ENCODE data around the gene DAP.

The DAP gene

GRCh38 chr5:10649666-10650380 lies 111.2 kb downstream of the DAP start:
- TF ChIP-seq, protein P1, sequence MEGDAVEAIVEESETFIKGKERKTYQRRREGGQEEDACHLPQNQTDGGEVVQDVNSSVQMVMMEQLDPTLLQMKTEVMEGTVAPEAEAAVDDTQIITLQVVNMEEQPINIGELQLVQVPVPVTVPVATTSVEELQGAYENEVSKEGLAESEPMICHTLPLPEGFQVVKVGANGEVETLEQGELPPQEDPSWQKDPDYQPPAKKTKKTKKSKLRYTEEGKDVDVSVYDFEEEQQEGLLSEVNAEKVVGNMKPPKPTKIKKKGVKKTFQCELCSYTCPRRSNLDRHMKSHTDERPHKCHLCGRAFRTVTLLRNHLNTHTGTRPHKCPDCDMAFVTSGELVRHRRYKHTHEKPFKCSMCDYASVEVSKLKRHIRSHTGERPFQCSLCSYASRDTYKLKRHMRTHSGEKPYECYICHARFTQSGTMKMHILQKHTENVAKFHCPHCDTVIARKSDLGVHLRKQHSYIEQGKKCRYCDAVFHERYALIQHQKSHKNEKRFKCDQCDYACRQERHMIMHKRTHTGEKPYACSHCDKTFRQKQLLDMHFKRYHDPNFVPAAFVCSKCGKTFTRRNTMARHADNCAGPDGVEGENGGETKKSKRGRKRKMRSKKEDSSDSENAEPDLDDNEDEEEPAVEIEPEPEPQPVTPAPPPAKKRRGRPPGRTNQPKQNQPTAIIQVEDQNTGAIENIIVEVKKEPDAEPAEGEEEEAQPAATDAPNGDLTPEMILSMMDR (IDR thresholded peaks at IDR 0.05; ENCODE audit: low read length, missing control alignments), result no peak
- peak; percentile 41 for DNase-seq (ENCODE audit: low read depth)
- H3K4me3 ChIP-seq (replicated peaks; ENCODE audit: low read depth, low read length), result no peak overlapping the region

DNA sequence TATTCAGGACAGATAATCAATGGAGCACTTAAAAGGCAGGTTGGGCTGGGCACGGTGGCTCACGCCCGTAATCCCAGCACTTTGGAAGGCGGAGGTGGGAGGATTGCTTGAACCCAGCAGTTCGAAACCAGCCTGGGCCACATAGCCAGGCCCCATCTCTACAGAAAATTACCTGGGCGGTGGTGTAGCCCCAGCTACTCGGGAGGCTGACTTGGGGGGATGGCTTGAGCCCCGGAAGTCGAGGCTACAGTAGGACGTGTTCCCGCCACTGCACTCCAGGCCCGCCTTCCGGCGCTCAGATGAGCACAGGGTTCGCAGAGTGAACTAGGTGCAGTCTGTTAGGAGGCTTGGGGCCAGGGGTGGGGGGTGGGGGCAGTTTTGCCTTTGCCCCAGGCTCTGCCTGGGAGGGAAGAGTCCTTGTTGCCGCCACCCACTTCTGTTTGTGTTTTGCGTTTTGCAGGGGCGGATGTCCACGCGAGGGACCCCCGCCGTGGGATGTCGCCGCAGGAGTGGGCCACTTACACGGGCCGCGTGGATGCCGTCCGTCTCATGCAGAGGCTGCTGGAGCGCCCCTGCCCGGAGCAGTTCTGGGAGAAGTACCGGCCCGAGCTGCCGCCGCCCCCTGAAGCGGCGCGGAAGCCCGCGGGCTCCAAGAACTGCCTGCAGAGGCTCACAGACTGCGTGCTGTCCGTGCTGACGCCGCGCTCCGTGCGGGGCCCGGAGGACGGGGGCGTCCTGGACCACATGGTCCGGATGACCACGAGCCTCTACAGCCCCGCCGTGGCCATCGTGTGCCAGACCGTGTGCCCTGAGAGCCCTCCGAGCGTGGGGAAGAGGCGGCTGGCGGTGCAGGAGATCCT lies 112.0 kb downstream of the DAP start:
- TF ChIP-seq, protein P1 (IDR thresholded peaks at IDR 0.05; ENCODE audit: low read length, missing control alignments), result no peak
- H3K4me3 ChIP-seq (replicated peaks; ENCODE audit: low read depth, low read length), result no peak overlapping the region
- no peak for DNase-seq (ENCODE audit: low read depth)

GRCh38 chr5:10647640-10648039 lies 113.4 kb downstream of the DAP start:
- TF ChIP-seq, protein P1 (IDR thresholded peaks at IDR 0.05; ENCODE audit: low read length, missing control alignments), result no peak
- no peak overlapping the region for H3K4me3 ChIP-seq (replicated peaks; ENCODE audit: low read depth, low read length)
- DNase-seq (ENCODE audit: low read depth), result no peak

DNA sequence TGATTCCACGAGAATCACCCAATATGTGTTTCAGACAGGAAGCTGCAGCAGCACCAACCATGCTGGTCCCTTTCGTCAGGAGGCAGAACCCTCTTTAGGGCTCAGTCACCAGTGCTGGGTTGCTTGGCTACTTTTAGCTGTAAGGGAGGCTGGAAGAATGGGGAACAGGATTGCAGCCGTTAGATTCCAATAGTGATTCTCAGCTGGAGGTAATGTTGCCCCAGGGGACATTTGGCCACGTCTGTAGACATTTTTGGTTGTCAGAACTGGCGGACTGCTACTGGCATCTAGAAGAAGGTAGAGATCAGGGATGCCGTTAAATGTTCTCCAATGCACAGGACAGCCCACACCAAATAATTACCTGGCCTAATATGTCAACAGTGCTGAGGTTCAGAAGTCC lies 115.4 kb downstream of the DAP start:
- DNase-seq (ENCODE audit: low read depth), result no peak
- TF ChIP-seq, protein P1 (IDR thresholded peaks at IDR 0.05; ENCODE audit: low read length, missing control alignments), result no peak
- H3K4me3 ChIP-seq (replicated peaks; ENCODE audit: low read depth, low read length), result no peak overlapping the region

GRCh38 chr5:10645146-10645545 lies 115.9 kb downstream of the DAP start:
- no peak for DNase-seq (ENCODE audit: low read depth)
- H3K4me3 ChIP-seq (replicated peaks; ENCODE audit: low read depth, low read length), result no peak overlapping the region
- TF ChIP-seq, protein P1 (IDR thresholded peaks at IDR 0.05; ENCODE audit: low read length, missing control alignments), result no peak

DNA sequence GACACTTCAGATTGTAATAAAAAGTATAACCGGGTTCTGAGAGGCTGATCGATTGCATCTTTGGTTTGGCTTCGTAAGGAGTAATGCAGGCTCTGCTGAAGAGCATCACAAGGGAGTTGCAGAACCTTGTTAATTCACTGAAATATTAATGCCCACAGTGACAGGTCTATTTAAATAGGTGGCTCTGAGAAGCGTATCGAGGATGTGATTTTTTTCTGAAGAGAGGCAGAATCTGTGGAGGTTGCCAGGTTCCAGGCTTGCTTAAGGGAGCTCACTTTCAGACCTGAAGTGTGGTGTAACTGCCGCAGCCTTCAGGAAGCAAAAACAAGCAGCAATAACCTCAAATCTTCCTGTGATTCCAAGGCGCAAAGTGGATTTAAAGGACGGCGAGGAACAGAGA lies 116.8 kb downstream of the DAP start:
- no peak for DNase-seq (ENCODE audit: low read depth)
- TF ChIP-seq, protein P1 (IDR thresholded peaks at IDR 0.05; ENCODE audit: low read length, missing control alignments), result no peak
- no peak overlapping the region for H3K4me3 ChIP-seq (replicated peaks; ENCODE audit: low read depth, low read length)
